ENCODE results near the gene MAP4. TPM values are rescaled to one million over a fixed set of nuclear protein-coding genes. Genes with fewer than 3 reads are reported as not detected.

Gene MAP4
- total and polyA plus RNA-seq, 2 donors (not counting 1 experiment from before 2014, with no cell fraction given), result 152 to 243 TPM

- Histone ChIP-seq H3K79me2 (ENCODE audit: control insufficient read depth, insufficient read depth, low read length) (peaks cover 62% of the 10 kb centered on the region), H2AFZ (ENCODE audit: low read length) (no peak overlapping the region), H4K20me1 (ENCODE audit: control insufficient read depth, extremely low read depth, insufficient read depth, low read length) (peaks cover 5% of the 10 kb centered on the region), H3K36me3 (ENCODE audit: control insufficient read depth, insufficient read depth, low read length) (peaks cover 2% of the 10 kb centered on the region), H3K4me3 (replicated peaks in 1 of 4; ENCODE audit: control extremely low read depth in 1 of 4, insufficient read depth in 1 of 4, low read depth in 3 of 4, low read length in 4 of 4) (no peak overlapping the region), H3K4me2 (ENCODE audit: extremely low read depth, insufficient read depth, low read length) (no peak overlapping the region), H3K27ac (ENCODE audit: insufficient read depth, low read length) (no peak overlapping the region), H3K9me3 (ENCODE audit: control insufficient read depth, insufficient read depth, low read depth, low read length) (no peaks in the 10 kb centered on the region), H3K27me3 (ENCODE audit: control insufficient read depth, insufficient read depth, low read length) (no peaks in the 10 kb centered on the region), H3K9ac (ENCODE audit: insufficient read depth, low read length) (no peak overlapping the region), H3K4me1 (ENCODE audit: control insufficient read depth, extremely low read depth, insufficient read depth, low read length) (peaks cover 2% of the 10 kb centered on the region)
- no peak for DNase-seq (ENCODE audit: low read depth in 2 of 2)
- TF ChIP-seq EZH2 (IDR thresholded peaks at IDR 0.05; ENCODE audit: low read length, missing control alignments) (no peak), CTCF (conservative IDR thresholded peaks at IDR 0.05 in 1 of 2, IDR thresholded peaks at IDR 0.05 in 1 of 2; ENCODE audit: low read depth in 1 of 2, low read length in 2 of 2) (no peak)
Measured at GRCh38 chr3:47994180-47994579, 22.0 kb downstream of the MAP4 start.

- H3K9ac ChIP-seq (ENCODE audit: insufficient read depth, low read length), result no peak overlapping the region
- no peak overlapping the region for H2AFZ ChIP-seq (ENCODE audit: low read length)
- H3K27ac ChIP-seq (ENCODE audit: insufficient read depth, low read length), result no peak overlapping the region
- H4K20me1 ChIP-seq (ENCODE audit: control insufficient read depth, extremely low read depth, insufficient read depth, low read length), result peaks cover 3% of the 10 kb centered on the region
- no peak for TF ChIP-seq EZH2 (IDR thresholded peaks at IDR 0.05; ENCODE audit: low read length, missing control alignments)
- TF ChIP-seq CTCF (conservative IDR thresholded peaks at IDR 0.05 in 1 of 2, IDR thresholded peaks at IDR 0.05 in 1 of 2; ENCODE audit: low read depth in 1 of 2, low read length in 2 of 2), result no peak
- no peak for DNase-seq (ENCODE audit: low read depth in 2 of 2)
- no peak overlapping the region for H3K4me3 ChIP-seq (replicated peaks in 1 of 4; ENCODE audit: control extremely low read depth in 1 of 4, insufficient read depth in 1 of 4, low read depth in 3 of 4, low read length in 4 of 4)
- H3K4me2 ChIP-seq (ENCODE audit: extremely low read depth, insufficient read depth, low read length), result no peak overlapping the region
- peaks cover under 1% of the 10 kb centered on the region for H3K36me3 ChIP-seq (ENCODE audit: control insufficient read depth, insufficient read depth, low read length)
- H3K4me1 ChIP-seq (ENCODE audit: control insufficient read depth, extremely low read depth, insufficient read depth, low read length), result peaks cover 2% of the 10 kb centered on the region
- no peaks in the 10 kb centered on the region for H3K27me3 ChIP-seq (ENCODE audit: control insufficient read depth, insufficient read depth, low read length)
- no peaks in the 10 kb centered on the region for H3K9me3 ChIP-seq (ENCODE audit: control insufficient read depth, insufficient read depth, low read depth, low read length)
- H3K79me2 ChIP-seq (ENCODE audit: control insufficient read depth, insufficient read depth, low read length), result peaks cover 60% of the 10 kb centered on the region
Measured at GRCh38 chr3:47991341-47991740, 24.9 kb downstream of the MAP4 start.

GRCh38 chr3:47989981-47990440 lies 26.2 kb downstream of the MAP4 start:
- peak; percentile 92 to 96 for DNase-seq (ENCODE audit: low read depth in 2 of 2)
- H3K9me3 ChIP-seq (ENCODE audit: control insufficient read depth, insufficient read depth, low read depth, low read length), result no peaks in the 10 kb centered on the region
- H3K4me3 ChIP-seq (replicated peaks in 1 of 4; ENCODE audit: control extremely low read depth in 1 of 4, insufficient read depth in 1 of 4, low read depth in 3 of 4, low read length in 4 of 4), result no peak overlapping the region
- H2AFZ ChIP-seq (ENCODE audit: low read length), result no peak overlapping the region
- no peaks in the 10 kb centered on the region for H3K36me3 ChIP-seq (ENCODE audit: control insufficient read depth, insufficient read depth, low read length)
- no peak overlapping the region for H3K4me2 ChIP-seq (ENCODE audit: extremely low read depth, insufficient read depth, low read length)
- H3K4me1 ChIP-seq (ENCODE audit: control insufficient read depth, extremely low read depth, insufficient read depth, low read length), result peaks cover 2% of the 10 kb centered on the region
- TF ChIP-seq EZH2 (IDR thresholded peaks at IDR 0.05; ENCODE audit: low read length, missing control alignments), result no peak
- peak; percentile 79 to 92 for TF ChIP-seq CTCF (conservative IDR thresholded peaks at IDR 0.05 in 1 of 2, IDR thresholded peaks at IDR 0.05 in 1 of 2; ENCODE audit: low read depth in 1 of 2, low read length in 2 of 2)
- peaks cover 3% of the 10 kb centered on the region for H4K20me1 ChIP-seq (ENCODE audit: control insufficient read depth, extremely low read depth, insufficient read depth, low read length)
- no peak overlapping the region for H3K27ac ChIP-seq (ENCODE audit: insufficient read depth, low read length)
- no peaks in the 10 kb centered on the region for H3K27me3 ChIP-seq (ENCODE audit: control insufficient read depth, insufficient read depth, low read length)
- H3K79me2 ChIP-seq (ENCODE audit: control insufficient read depth, insufficient read depth, low read length), result peaks cover 53% of the 10 kb centered on the region
- no peak overlapping the region for H3K9ac ChIP-seq (ENCODE audit: insufficient read depth, low read length)

Data from fibroblast of lung (primary cell).